AG08395 (cell line): Measurements from ENCODE around the gene ERV3-1.
A peak's percentile ranks its signal among the peaks of the same experiment; 100 is the strongest.
"Not testable (repeated sequence)": the region's sequence is repeated elsewhere in the genome, so short reads cannot be mapped to it uniquely, and the experiment has no call there.

ENCODE experiments used
- DNase-seq: peaks from one replicate; pipeline ENCODE4 v3.0.0; 2012; ENCODE audit warnings: mixed read lengths, low spot score

Gene ERV3-1, protein sequence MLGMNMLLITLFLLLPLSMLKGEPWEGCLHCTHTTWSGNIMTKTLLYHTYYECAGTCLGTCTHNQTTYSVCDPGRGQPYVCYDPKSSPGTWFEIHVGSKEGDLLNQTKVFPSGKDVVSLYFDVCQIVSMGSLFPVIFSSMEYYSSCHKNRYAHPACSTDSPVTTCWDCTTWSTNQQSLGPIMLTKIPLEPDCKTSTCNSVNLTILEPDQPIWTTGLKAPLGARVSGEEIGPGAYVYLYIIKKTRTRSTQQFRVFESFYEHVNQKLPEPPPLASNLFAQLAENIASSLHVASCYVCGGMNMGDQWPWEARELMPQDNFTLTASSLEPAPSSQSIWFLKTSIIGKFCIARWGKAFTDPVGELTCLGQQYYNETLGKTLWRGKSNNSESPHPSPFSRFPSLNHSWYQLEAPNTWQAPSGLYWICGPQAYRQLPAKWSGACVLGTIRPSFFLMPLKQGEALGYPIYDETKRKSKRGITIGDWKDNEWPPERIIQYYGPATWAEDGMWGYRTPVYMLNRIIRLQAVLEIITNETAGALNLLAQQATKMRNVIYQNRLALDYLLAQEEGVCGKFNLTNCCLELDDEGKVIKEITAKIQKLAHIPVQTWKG

DNA sequence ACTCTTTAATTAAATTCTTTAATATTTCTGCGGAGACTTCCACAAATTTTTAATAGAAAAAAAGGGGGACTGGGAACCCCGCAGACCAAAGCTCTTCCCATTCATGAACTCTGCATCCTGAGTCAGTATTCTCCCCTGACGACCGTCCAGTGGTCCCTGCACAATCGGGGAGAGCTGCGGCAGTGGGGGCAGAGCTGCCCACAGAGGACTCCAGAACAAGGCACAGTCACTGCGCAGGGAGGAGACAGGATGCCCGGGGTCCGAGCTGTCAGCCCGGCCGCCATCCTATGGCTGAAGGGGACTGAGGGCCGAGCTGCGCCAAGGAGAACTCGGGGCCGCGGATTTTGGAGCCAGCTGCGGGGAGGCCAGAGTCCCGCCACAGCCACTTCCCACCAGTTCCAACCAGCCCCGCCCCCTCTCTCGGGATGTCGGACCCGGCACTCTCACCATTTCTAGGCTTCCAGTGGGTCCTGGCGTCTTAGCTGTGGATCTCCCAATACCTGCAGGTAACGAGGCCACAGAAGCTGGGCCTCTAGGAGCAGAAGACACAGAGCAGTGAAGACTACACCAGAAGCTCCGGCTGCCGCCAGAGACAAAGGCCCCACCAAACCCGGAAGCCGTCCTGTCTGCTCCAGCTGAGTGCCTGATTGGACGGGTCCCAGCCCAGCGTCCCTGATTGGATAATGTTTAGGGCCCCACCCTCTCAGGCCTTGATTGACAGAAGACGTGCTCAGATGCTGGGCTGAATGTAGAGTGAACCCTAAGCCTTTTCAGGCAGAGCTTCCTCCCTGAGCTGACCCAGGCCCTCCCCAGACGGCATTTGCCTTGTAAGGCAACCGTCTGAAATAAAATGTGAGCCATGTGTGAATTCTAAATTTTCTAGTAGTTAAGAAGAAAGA is at the start of gene ERV3-1:
TSS of gene ERV3-1 (minus strand) at position 594 of the 899 bp plus-strand sequence. CDS start 13,661 bp downstream, outside the sequence.
- DNase-seq: peak; percentile 97

DNA sequence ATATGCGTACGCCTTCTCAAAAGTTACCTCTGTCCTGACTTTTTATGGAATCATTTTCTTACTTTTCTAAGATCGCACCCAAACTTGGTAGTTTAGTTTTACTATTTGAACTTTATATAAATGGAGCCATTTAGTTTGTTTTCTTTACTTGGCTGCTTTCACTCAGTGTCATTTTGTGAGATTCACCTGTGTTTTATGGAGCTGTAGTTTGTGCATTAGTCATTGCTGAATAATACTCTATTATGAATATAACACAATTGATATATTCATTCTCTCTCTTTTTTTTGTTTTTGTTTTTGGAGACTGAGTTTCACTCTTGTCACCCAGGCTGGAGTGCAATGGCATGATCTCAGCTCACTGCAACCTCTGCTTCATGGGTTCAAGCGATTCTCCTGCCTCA is 49.3 kb upstream of the ERV3-1 start:
- DNase-seq: not testable (repeated sequence)

DNA sequence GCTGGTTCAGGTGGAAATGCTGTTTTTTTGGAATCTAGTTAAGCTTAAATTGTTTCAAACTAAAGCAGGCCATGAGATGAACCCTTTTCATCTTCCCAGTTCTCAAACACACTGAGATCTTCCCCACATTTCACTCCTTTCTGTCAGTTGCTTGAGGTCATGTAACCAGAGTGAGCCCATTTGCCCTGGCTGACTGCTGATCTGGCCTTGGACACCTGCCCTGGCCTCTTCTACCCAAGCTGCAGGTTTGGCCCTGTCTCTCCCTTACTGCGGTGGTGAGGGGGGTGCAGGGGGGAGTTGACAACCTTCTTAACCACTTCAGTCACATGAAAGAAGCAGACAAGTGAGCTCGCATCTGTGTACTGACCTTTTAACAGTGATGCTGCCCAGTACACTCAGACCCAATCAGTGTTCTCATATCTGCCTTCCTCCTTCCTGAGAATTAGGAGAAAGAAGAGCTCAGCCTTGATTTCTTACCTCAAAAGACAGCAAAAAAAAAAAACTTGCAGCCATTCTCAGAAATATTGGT is 48.0 kb upstream of the ERV3-1 start:
- DNase-seq: not testable (repeated sequence)

DNA sequence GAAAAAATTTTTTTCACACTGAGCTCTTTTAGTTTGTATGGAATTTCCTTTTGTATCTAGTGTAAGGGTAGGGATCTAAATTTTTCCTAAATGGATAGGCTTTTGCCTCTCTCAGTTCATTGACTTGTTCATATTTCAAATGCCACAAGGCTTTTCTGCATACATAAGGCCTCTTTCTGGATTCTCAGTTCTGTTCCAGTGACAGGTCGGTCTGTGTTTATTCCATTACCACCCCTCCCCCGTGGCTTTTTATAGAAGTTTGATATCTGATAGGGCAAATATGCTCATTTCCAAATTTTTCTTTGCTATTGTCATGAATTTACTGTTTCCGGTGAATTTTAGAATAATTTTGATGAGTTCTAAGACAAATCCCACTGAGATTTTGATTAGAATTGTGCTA is 45.2 kb upstream of the ERV3-1 start:
- DNase-seq: not testable (repeated sequence)

DNA sequence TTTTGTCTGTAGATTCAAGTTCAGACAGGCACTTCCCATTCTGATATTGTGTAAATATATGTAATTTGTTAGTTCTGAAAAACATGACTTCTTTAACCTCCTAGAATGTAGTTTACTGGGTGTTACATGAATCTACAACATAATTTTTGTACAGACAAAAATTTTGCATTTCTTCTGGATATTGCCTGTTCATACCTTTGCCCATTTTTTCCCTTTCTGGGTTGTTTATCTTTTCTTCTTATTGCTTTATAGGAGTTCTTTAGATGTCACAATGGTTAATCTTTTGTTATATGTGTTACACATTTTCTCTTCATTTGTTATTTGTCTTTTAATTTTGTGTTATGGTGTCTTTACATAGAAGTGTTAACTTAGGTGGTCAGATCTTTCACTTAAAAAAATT is 44.7 kb upstream of the ERV3-1 start:
- not testable (repeated sequence) for DNase-seq

DNA sequence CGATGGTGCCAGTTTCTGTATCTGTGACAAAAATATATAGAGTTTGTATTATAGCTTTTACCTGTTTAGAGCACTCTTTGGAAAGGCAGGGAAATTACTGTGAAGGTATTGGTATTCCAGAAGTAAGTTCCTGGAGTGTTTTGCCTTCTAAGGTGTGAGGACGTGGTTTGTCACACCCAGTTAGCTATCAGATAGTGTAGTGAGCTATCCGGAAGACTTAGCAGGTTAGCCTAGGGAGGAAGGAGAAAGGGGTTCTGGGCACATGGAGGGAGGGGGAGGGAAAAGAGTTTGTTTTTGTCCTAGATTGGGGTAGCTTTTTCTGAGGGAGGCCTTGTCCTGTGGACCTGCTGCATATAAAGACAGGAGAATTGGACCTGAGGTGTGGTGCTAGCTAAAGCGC is 39.8 kb upstream of the ERV3-1 start:
- DNase-seq: not testable (repeated sequence)

DNA sequence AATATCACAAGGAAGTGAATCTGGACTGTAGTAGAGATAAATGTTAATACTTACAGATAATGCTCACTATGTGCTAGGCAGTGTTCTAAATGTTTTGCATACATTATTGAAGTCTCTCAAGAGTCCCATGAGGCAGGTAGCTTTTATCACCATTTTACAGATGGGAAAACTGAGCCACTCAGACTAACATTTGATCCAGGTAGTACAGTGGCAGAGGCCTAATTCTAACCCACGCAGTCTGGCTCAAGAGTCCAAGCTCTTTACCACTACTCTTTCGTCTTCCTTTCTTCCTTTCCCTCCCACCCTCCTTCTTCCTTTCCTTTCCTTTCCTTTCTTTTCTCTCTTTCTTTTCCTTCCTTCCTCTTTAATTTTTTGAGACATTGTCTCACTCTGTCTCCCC is 39.1 kb upstream of the ERV3-1 start:
- not testable (repeated sequence) for DNase-seq

DNA sequence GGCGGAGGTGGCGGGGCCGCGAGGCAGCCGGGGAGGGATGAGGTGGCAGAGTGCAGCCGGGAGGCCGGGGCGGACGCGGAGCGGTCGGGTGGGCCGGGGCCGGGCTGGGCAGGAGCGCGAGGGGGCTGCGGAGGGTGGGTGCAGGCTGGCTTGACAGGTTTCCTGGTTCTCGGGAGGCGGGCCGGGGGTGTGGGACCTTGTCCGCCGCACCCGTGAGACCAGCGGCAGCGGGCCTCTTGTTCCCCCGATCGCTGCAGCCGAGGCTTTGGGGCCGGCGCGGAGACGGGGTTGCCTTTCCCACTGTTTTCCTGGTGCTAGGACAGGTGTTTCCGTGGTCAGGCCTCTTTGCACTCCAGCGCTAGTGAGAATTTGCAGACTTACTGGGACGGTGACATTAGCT is 32.3 kb upstream of the ERV3-1 start:
- peak; percentile 1 for DNase-seq

DNA sequence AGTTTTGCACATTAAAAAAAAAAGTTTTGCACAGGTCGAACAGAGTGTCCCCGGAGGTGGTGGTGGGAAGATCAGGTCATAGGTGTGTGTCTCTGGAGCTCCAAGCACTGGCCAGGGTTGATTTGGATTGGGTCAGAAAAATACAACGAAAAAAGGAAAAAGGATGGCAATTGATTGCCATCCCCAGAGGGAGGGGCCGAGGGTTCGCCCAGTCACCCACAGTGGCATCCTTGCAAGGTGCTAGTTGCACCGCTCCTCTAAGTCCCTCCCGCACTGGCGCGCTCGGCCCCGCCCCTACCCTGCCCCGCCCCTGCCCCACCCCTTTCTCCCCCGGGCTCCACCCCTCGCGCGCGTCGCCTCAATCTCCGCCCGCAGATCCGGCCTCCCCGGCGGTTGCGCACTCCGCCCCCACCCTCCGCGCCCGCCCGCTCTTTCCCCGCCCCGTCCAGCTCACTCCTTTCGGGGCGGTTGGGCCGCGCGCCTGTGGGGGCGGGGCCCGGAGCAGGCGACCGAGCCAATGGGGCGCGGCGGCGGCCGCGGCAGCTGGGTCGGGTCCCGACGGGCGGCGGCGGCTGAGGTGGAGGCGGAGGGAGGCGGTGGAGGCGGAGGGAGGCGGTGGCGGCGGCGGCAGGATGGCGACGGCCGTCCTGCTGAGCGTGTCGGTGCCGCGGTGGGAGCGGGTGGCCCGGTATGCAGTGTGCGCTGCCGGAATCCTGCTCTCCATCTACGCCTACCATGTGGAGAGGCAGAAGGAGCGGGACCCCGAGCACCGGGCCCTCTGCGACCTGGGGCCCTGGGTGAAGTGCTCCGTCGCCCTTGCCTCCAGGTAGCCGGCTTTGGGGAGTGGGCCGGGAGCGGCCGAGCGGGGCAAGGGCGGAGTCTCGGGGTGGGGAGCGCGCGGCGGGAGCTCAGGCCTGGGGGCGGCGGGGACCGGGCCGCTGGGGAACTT is 31.5 kb upstream of the ERV3-1 start:
- DNase-seq: peak; percentile 96

DNA sequence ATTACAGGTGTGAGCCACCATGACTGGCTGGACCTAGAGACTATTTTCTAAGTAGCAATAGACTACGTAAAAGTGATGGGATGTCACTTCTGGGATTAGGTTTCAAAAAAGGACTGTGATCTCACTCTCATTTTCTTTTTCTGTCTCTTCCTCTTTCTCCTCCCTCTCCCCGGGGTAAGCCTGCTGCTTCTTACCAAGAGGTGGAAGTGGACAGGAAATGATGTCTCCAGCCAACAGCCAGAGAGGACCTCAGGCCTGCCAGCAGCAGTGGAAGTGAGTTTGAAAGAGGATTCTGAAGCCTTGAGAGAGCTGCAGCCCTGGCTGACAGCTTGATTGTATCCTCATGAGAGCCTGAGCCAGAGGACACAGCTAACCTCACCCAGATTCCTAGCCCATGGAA is 30.0 kb upstream of the ERV3-1 start:
- not testable (repeated sequence) for DNase-seq

DNA sequence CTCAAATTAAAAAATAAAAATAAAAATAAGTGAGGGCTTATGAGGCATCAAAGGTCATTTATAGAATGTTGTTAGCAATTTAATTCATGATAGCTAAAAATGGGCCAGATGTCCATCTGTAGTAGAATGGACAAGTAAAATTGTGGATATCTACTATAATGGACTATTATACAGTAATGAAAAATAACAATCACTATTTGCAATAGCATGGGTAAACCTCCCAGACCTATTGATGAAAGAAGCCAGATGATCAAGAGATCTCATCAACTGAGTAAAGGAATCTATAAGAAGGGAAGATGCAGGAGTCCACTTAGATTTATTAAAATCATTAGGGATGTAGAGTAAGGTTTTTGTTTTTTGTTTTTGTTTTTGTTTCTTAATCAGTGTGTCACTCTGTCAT is 29.0 kb upstream of the ERV3-1 start:
- DNase-seq: not testable (repeated sequence)

DNA sequence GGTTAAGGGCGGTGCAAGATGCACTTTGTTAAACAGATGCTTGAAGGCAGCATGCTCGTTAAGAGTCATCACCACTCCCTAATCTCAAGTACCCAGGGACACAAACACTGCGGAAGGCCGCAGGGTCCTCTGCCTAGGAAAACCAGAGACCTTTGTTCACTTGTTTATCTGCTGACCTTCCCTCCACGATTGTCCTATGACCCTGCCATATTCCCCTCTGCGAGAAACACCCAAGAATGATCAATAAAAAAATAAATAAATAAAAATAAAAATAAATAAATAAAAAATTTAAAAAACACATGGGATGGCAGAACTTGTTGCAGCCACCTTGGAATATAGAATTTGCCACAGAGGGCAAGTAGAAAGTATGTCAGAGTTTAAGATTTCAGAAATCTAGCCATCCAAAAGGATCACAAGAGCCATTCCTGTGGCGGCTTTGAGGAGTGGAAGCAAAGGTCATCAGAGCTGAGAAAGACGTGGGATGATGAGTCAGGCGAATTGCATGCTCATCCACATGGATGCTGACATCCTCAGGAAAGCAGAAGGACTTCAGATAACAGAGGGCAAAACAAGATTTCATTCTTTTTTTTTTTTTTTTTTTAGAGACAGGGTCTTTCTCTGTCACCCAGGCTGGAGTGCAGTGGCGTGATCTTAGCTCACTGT is 27.8 kb upstream of the ERV3-1 start:
- peak; percentile 6 for DNase-seq

DNA sequence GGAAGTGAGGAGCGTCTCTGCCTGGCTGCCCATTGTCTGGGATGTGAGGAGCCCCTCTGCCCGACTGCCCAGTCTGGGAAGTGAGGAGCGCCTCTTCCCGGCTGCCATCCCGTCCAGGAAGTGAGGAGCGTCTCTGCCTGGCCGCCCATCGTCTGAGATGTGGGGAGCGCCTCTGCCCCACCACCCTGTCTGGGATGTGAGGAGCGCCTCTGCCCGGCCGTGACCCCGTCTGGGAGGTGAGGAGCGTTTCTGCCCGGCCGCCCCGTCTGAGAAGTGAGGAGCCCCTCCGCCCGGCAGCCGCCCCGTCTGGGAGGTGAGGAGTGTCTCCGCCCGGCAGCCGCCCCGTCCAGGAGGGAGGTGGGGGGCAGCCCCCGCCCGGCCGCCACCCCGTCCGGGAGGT is 26.9 kb upstream of the ERV3-1 start:
- DNase-seq: not testable (repeated sequence)

DNA sequence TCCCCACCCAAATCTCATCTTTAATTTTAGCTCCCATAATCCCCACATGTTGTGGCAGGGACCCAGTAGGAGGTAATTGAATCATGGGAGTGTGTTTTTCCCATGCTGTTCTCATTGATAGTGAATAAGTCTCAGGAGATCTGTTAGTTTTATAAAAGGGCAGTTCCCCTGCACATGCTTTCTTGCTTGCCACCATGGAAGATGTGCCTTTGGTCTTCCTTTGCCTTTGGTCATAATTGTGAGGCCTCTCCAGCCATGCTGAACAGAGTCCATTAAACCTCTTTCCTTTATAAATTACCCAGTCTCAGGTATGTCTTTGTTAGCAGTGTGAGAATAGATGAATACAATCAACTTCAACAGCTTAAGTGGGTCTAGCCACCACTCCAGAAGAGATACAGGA is 18.5 kb upstream of the ERV3-1 start:
- DNase-seq: not testable (repeated sequence)

DNA sequence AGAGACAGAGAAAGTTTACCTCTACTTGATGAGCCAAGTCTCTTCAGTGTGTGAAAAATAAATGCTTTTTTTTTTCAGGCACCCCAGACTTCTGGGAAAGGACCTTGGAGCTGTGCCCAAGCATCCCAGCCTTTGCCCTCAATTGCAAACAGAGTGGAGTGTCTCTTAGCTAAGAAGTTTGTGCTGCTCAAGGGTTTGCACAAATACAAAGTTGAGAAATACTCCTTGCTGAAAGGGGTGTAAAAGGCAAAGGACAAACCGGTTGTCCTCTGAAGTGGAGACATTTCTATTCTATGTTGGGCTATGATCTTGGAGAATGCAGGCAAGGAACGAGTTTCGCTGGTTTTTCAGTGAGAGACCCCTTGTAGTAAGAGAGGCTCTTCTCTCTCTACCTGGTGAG is 14.5 kb upstream of the ERV3-1 start:
- DNase-seq: not testable (repeated sequence)

DNA sequence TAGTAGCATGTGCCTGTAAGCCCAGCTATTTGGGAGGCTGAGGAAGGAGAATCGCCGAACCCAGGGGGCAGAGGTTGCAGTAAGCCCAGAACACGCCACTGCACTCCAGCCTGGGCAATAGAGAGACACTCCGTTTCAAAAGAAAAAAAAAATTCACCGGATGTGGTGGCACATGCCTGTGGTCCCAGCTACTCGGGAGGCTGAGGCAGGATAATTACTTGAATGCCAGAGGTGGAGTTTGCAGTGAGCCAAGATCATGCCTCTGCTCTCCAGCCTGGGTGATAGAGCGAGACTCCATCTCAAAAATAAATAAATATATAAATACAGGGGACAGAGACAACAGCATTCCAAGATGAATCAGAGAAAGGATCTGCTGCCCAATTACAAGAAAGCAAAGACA is 3.4 kb upstream of the ERV3-1 start:
- DNase-seq: not testable (repeated sequence)

DNA sequence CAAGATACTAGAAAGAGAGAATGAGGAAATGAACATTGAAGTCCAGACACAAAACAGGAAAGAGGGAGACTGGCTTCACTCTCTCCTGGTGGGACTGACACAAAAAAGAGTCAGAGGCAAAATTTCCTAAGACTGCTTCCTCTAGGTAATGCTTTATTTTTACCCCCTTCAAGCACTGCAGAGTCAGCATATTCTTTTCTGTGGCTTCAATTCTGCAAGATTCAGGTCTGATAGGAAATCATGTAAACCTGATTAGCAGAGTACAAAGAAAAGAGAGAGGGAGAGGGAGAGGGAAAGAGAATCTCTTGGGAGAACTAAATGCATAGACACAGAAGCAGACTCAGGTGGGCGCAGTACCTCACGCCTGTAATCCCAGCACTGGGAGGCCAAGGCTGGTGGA is 2.9 kb upstream of the ERV3-1 start:
- DNase-seq: not testable (repeated sequence)

DNA sequence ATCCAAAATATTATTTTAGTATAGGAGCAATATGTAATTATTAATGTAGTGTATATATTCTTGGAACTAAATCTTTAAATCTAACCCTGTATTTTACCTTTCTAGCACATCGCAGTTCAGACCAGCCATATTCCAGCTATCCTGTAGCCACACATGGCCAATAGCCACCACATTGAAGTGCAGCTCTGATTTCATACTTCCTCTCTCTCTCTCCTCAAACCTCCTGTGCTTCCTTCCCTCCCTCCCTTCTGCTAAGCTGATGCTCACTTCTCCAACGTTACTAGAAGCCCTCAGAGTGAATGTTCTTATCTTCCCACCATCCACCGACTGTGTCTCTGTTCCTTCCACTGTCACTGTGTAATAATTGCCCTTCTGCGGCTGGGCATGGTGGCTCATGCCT is 549 bp upstream of the ERV3-1 start:
- not testable (repeated sequence) for DNase-seq

DNA sequence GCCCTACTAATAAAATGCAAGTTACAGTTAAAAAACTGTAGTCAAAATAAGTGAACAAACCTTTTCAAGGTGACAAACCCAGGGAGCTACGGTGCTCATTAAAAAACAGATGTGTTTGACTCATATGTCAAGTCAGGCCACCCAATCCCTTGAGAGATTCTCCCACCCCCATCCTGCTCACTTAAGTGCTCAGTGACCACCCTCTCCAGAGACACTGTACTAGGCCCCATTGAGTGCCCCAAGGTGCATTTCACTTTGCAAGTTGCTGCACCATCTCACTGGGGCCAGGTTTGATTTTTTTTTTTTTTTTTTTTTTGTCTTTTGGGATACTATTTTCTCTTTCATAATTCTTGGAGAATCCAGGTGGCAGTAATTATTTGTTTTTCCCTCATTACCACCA is 1.9 kb downstream of the ERV3-1 start:
- DNase-seq: no peak

DNA sequence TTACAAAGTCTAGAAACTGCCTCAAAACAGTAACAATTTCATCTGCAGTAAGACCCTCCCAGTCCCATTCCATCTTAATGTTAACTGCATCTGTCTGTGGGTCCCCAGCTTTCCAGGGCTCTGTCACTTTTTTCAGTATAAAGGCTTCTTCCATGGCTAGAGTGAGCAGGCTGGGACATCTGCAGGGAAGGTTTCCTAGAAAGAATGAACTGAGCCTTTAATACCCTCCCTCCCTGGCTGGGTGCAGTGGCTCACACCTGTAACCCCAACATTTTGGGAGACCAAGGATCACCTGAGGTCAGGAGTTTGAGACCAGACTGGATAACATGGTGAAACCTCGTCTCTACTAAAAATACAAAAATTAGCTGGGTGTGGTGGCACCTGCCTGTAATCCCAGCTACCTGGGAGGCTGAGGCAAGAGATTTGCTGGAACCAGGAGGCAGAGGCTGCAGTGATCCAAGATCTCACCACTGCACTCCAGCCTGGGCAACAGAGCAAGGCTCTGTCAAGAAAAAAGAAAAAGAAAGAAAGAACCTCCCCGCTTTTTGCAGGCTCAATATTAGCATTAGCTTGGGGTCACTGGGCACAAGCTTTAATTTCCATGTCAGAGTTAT is 3.4 kb downstream of the ERV3-1 start:
- DNase-seq: no peak
